Esophagus (tissue), 2 donors: ENCODE results near the gene PPP3CA. TPM values are rescaled to one million over a fixed set of nuclear protein-coding genes. Genes with fewer than 3 reads are reported as not detected.

Source experiments
- H3K27ac ChIP-seq, 2 donors: one replicate each; pipeline ENCODE4 v1.5.1; 2013; ENCODE audit warnings: low read depth in 2 of 2, mild to moderate bottlenecking in 2 of 2, inconsistent platforms in 1 of 2, low read length in 1 of 2, moderate library complexity in 1 of 2
- H3K27me3 ChIP-seq, 2 donors: one replicate each; pipeline ENCODE4 v1.6.1; 2013; ENCODE audit warnings: low read length in 2 of 2, control low read depth in 1 of 2, mild to moderate bottlenecking in 1 of 2; ENCODE audit not compliant: insufficient read depth in 2 of 2, control insufficient read depth in 1 of 2
- H3K36me3 ChIP-seq, 2 donors: one replicate each; pipeline ENCODE4 v1.6.1; 2013; ENCODE audit warnings: low read length in 1 of 2; ENCODE audit not compliant: control insufficient read depth in 2 of 2, insufficient read depth in 2 of 2
- H3K4me1 ChIP-seq, 2 donors: one replicate each; pipeline ENCODE4 v1.6.1; 2013; ENCODE audit warnings: low read length in 1 of 2; ENCODE audit not compliant: control insufficient read depth in 2 of 2, insufficient read depth in 2 of 2
- H3K4me3 ChIP-seq, 2 donors: one replicate each; pipeline ENCODE4 v1.5.1; 2013; ENCODE audit warnings: low read length in 2 of 2, mild to moderate bottlenecking in 2 of 2, low read depth in 1 of 2, moderate library complexity in 1 of 2
- H3K9me3 ChIP-seq, 2 donors: one replicate each; pipeline ENCODE4 v1.6.1; 2013; ENCODE audit warnings: mild to moderate bottlenecking in 2 of 2, low read depth in 1 of 2, low read length in 1 of 2, moderate library complexity in 1 of 2; ENCODE audit not compliant: control insufficient read depth in 2 of 2, insufficient read depth in 1 of 2
- WGBS, 2 donors: extraction: QIAGEN DNeasy Blood & Tissue Kit; methylation state at CpG; one replicate each; pipeline ENCODE4 v1.1.7; 2013; 5-methylcytosine and 5-hydroxymethylcytosine counted together
- polyA plus RNA-seq, 2 donors: library from polyadenylated mRNA; stranded (reverse); fragments of 200-250 nt; gene quantifications; one replicate each; pipeline ENCODE4 v1.2.3, GENCODE V29; 2013
- donor health status: healthy with polysubstance abuse.
- donor health status: Bipolar disorder and iron deficiency.

Gene PPP3CA
- polyA plus RNA-seq, 2 donors = 5.2 to 5.8 TPM

- Histone ChIP-seq H3K36me3 (no peaks in the 10 kb centered on the region), H3K4me3 (no peak overlapping the region), H3K9me3 (no peaks in the 10 kb centered on the region), H3K27me3 (no peaks in the 10 kb centered on the region), H3K27ac (no peak overlapping the region), H3K4me1 (no peaks in the 10 kb centered on the region)
- 81 to 82% methylated on average over 3 of the region's 3 CpGs for WGBS, 2 donors
These were observed 264.2 kb downstream of the PPP3CA start for GRCh38 chr4:101083131-101083530.

GRCh38 chr4:101081695-101082369 is 265.5 kb downstream of the PPP3CA start:
- Histone ChIP-seq H3K4me3 (no peak overlapping the region), H3K27ac (no peak overlapping the region), H3K4me1 (no peaks in the 10 kb centered on the region), H3K27me3 (no peaks in the 10 kb centered on the region), H3K9me3 (no peaks in the 10 kb centered on the region), H3K36me3 (no peaks in the 10 kb centered on the region)
- 68 to 76% methylated on average over 3 of the region's 3 CpGs for WGBS, 2 donors

- Histone ChIP-seq H3K27me3 (no peaks in the 10 kb centered on the region), H3K27ac (no peak overlapping the region), H3K4me3 (no peak overlapping the region), H3K9me3 (no peaks in the 10 kb centered on the region), H3K4me1 (no peaks in the 10 kb centered on the region), H3K36me3 (no peaks in the 10 kb centered on the region)
These were observed 266.2 kb downstream of the PPP3CA start for GRCh38 chr4:101081166-101081565.

GRCh38 chr4:101078950-101079349 is 268.4 kb downstream of the PPP3CA start:
- H3K36me3 ChIP-seq = no peaks in the 10 kb centered on the region
- 96 to 98% methylated on average over 2 of the region's 2 CpGs for WGBS, 2 donors
- H3K27me3 ChIP-seq = no peaks in the 10 kb centered on the region

GRCh38 chr4:101076032-101076431 is 271.3 kb downstream of the PPP3CA start:
- no peak overlapping the region for H3K27ac ChIP-seq
- no peaks in the 10 kb centered on the region for H3K27me3 ChIP-seq
- H3K36me3 ChIP-seq = no peaks in the 10 kb centered on the region
- H3K4me3 ChIP-seq = no peak overlapping the region
- H3K4me1 ChIP-seq = no peaks in the 10 kb centered on the region
- WGBS, 2 donors = 71 to 81% methylated on average over 1 of the region's 1 CpG
- H3K9me3 ChIP-seq = no peaks in the 10 kb centered on the region

More at GRCh38 chr4:101078950-101079349, 268.4 kb downstream of the PPP3CA start:
- H3K4me1 ChIP-seq = no peaks in the 10 kb centered on the region
- no peaks in the 10 kb centered on the region for H3K9me3 ChIP-seq
- no peak overlapping the region for H3K4me3 ChIP-seq
- H3K27ac ChIP-seq = no peak overlapping the region

- no peak overlapping the region for H3K4me3 ChIP-seq
- 91 to 100% methylated on average over 1 of the region's 1 CpG for WGBS, 2 donors
These were observed 271.8 kb downstream of the PPP3CA start for GRCh38 chr4:101075536-101075935.

GRCh38 chr4:101074326-101074725 is 273.0 kb downstream of the PPP3CA start:
- no peaks in the 10 kb centered on the region for H3K27me3 ChIP-seq
- 91 to 95% methylated on average over 2 of the region's 2 CpGs for WGBS, 2 donors
- no peaks in the 10 kb centered on the region for H3K9me3 ChIP-seq
- H3K36me3 ChIP-seq = no peaks in the 10 kb centered on the region
- H3K4me1 ChIP-seq = no peaks in the 10 kb centered on the region
- H3K27ac ChIP-seq = no peak overlapping the region
- H3K4me3 ChIP-seq = no peak overlapping the region

More at GRCh38 chr4:101075536-101075935, 271.8 kb downstream of the PPP3CA start:
- Histone ChIP-seq H3K27me3 (no peaks in the 10 kb centered on the region), H3K36me3 (no peaks in the 10 kb centered on the region), H3K27ac (no peak overlapping the region), H3K9me3 (no peaks in the 10 kb centered on the region), H3K4me1 (no peaks in the 10 kb centered on the region)

- no peak overlapping the region for H3K4me3 ChIP-seq
- H3K27ac ChIP-seq = no peak overlapping the region
- WGBS, 2 donors = 97% methylated on average over 1 of the region's 1 CpG
- no peaks in the 10 kb centered on the region for H3K36me3 ChIP-seq
- H3K9me3 ChIP-seq = no peaks in the 10 kb centered on the region
- no peaks in the 10 kb centered on the region for H3K27me3 ChIP-seq
- H3K4me1 ChIP-seq = no peaks in the 10 kb centered on the region
These were observed 276.1 kb downstream of the PPP3CA start for GRCh38 chr4:101071241-101071640.

- no peak overlapping the region for H3K4me3 ChIP-seq
- 91 to 94% methylated on average over 3 of the region's 3 CpGs for WGBS, 2 donors
- H3K36me3 ChIP-seq = no peaks in the 10 kb centered on the region
- H3K9me3 ChIP-seq = no peaks in the 10 kb centered on the region
- H3K4me1 ChIP-seq = no peaks in the 10 kb centered on the region
- H3K27ac ChIP-seq = no peak overlapping the region
- H3K27me3 ChIP-seq = no peaks in the 10 kb centered on the region
These were observed 279.2 kb downstream of the PPP3CA start for GRCh38 chr4:101068115-101068514.

- Histone ChIP-seq H3K27ac (no peak overlapping the region), H3K27me3 (no peaks in the 10 kb centered on the region), H3K36me3 (no peaks in the 10 kb centered on the region), H3K9me3 (no peaks in the 10 kb centered on the region), H3K4me1 (no peaks in the 10 kb centered on the region), H3K4me3 (no peak overlapping the region)
- 96% methylated on average over 5 of the region's 5 CpGs for WGBS, 2 donors
These were observed 279.9 kb downstream of the PPP3CA start for GRCh38 chr4:101067383-101067782.
